ENCODE data around the gene BMF. TPM values are rescaled to one million over a fixed set of nuclear protein-coding genes. Genes with fewer than 3 reads are reported as not detected.

BMF gene
- total and polyA plus RNA-seq, 5 donors from 2014 or later = 0.86 to 8.2 (median 1.3) TPM

- Mint-ChIP-seq H3K27ac (no peak overlapping the region), H3K4me1 (peaks cover 8 to 37% (median 17%) of the 10 kb centered on the region in 4 donors), H3K4me3 (no peak overlapping the region), H3K27me3 (no peaks in the 10 kb centered on the region), H3K36me3 (peaks cover 12% of the 10 kb centered on the region), H3K9me3 (peaks cover 0 to 2% (median 0%) of the 10 kb centered on the region in 7 donors)
- Histone ChIP-seq H3K4me1 (ENCODE audit: control insufficient read depth, insufficient read depth, low read length, poor library complexity, severe bottlenecking) (no peaks in the 10 kb centered on the region), H3K9me3 (ENCODE audit: control insufficient read depth in 2 of 2, low read length in 2 of 2) (no peaks in the 10 kb centered on the region), H3K36me3 (ENCODE audit: control insufficient read depth, insufficient read depth, low read length) (no peaks in the 10 kb centered on the region), H3K27me3 (ENCODE audit: control insufficient read depth, insufficient read depth, low read length) (no peaks in the 10 kb centered on the region), H3K27ac (ENCODE audit: insufficient read depth, low read length, poor library complexity, severe bottlenecking) (no peak overlapping the region), H3K4me3 (ENCODE audit: low read depth, low read length) (no peak overlapping the region)
- ATAC-seq (ENCODE audit: low read depth in 2 of 2) = no peak
- DNase-seq = no peak
These were observed 47.3 kb downstream of the BMF start for GRCh38 chr15:40061212-40061901.

- no peak overlapping the region for H3K27ac Mint-ChIP-seq
These were observed 48.3 kb downstream of the BMF start for GRCh38 chr15:40060236-40060961.

GRCh38 chr15:40059821-40060220 lies 48.9 kb downstream of the BMF start:
- no peak overlapping the region for H3K4me3 ChIP-seq (ENCODE audit: low read depth, low read length)
- Mint-ChIP-seq H3K4me1 (peaks cover 6 to 47% (median 23%) of the 10 kb centered on the region in 4 donors), H3K27ac (no peak overlapping the region), H3K9me3 (peaks cover 0 to 2% (median 0%) of the 10 kb centered on the region in 7 donors), H3K36me3 (peaks cover 12% of the 10 kb centered on the region), H3K27me3 (no peaks in the 10 kb centered on the region), H3K4me3 (no peak overlapping the region)
- ATAC-seq (ENCODE audit: low read depth in 2 of 2) (no peak), DNase-seq (no peak)
- no peaks in the 10 kb centered on the region for H3K9me3 ChIP-seq (ENCODE audit: control insufficient read depth in 2 of 2, low read length in 2 of 2)
- peaks cover 13% of the 10 kb centered on the region for H3K4me1 ChIP-seq (ENCODE audit: control insufficient read depth, insufficient read depth, low read length, poor library complexity, severe bottlenecking)
- no peaks in the 10 kb centered on the region for H3K27me3 ChIP-seq (ENCODE audit: control insufficient read depth, insufficient read depth, low read length)
- no peaks in the 10 kb centered on the region for H3K36me3 ChIP-seq (ENCODE audit: control insufficient read depth, insufficient read depth, low read length)
- no peak overlapping the region for H3K27ac ChIP-seq (ENCODE audit: insufficient read depth, low read length, poor library complexity, severe bottlenecking)

More at GRCh38 chr15:40060236-40060961, 48.3 kb downstream of the BMF start:
- Histone ChIP-seq H3K4me1 (ENCODE audit: control insufficient read depth, insufficient read depth, low read length, poor library complexity, severe bottlenecking) (peaks cover 7% of the 10 kb centered on the region), H3K36me3 (ENCODE audit: control insufficient read depth, insufficient read depth, low read length) (no peaks in the 10 kb centered on the region), H3K4me3 (ENCODE audit: low read depth, low read length) (no peak overlapping the region), H3K27me3 (ENCODE audit: control insufficient read depth, insufficient read depth, low read length) (no peaks in the 10 kb centered on the region), H3K27ac (ENCODE audit: insufficient read depth, low read length, poor library complexity, severe bottlenecking) (no peak overlapping the region), H3K9me3 (ENCODE audit: control insufficient read depth in 2 of 2, low read length in 2 of 2) (no peaks in the 10 kb centered on the region)
- Mint-ChIP-seq H3K4me1 (peaks cover 8 to 45% (median 19%) of the 10 kb centered on the region in 4 donors), H3K9me3 (peaks cover 0 to 2% (median 0%) of the 10 kb centered on the region in 7 donors), H3K27me3 (no peaks in the 10 kb centered on the region), H3K4me3 (no peak overlapping the region), H3K36me3 (peaks cover 12% of the 10 kb centered on the region)
- DNase-seq (no peak), ATAC-seq (ENCODE audit: low read depth in 2 of 2) (no peak)

GRCh38 chr15:40058476-40059140 lies 50.1 kb downstream of the BMF start:
- no peaks in the 10 kb centered on the region for H3K27me3 Mint-ChIP-seq
- H3K27ac ChIP-seq (ENCODE audit: insufficient read depth, low read length, poor library complexity, severe bottlenecking) = no peak overlapping the region

GRCh38 chr15:40055576-40056293 lies 52.9 kb downstream of the BMF start:
- no peak for DNase-seq
- Histone ChIP-seq H3K4me1 (ENCODE audit: control insufficient read depth, insufficient read depth, low read length, poor library complexity, severe bottlenecking) (peaks cover 26% of the 10 kb centered on the region), H3K27ac (ENCODE audit: insufficient read depth, low read length, poor library complexity, severe bottlenecking) (no peak overlapping the region), H3K4me3 (ENCODE audit: low read depth, low read length) (no peak overlapping the region), H3K36me3 (ENCODE audit: control insufficient read depth, insufficient read depth, low read length) (no peaks in the 10 kb centered on the region), H3K27me3 (ENCODE audit: control insufficient read depth, insufficient read depth, low read length) (no peaks in the 10 kb centered on the region), H3K9me3 (ENCODE audit: control insufficient read depth in 2 of 2, low read length in 2 of 2) (no peaks in the 10 kb centered on the region)
- no peak for ATAC-seq (ENCODE audit: low read depth in 2 of 2)
- Mint-ChIP-seq H3K27me3 (no peaks in the 10 kb centered on the region), H3K4me3 (no peak overlapping the region), H3K4me1 (peaks cover 0 to 69% (median 38%) of the 10 kb centered on the region in 4 donors), H3K36me3 (peaks cover 15% of the 10 kb centered on the region), H3K27ac (peak overlapping the region in 1 of 3 donors; percentile 70), H3K9me3 (peaks cover 0 to 2% (median 0%) of the 10 kb centered on the region in 7 donors)

More at GRCh38 chr15:40058476-40059140, 50.1 kb downstream of the BMF start:
- peak overlapping the region in 1 of 3 donors; percentile 68 for H3K27ac Mint-ChIP-seq
- Histone ChIP-seq H3K4me3 (ENCODE audit: low read depth, low read length) (no peak overlapping the region), H3K27me3 (ENCODE audit: control insufficient read depth, insufficient read depth, low read length) (no peaks in the 10 kb centered on the region), H3K36me3 (ENCODE audit: control insufficient read depth, insufficient read depth, low read length) (no peaks in the 10 kb centered on the region), H3K9me3 (ENCODE audit: control insufficient read depth in 2 of 2, low read length in 2 of 2) (no peaks in the 10 kb centered on the region), H3K4me1 (ENCODE audit: control insufficient read depth, insufficient read depth, low read length, poor library complexity, severe bottlenecking) (peaks cover 25% of the 10 kb centered on the region)
- DNase-seq (no peak), ATAC-seq (ENCODE audit: low read depth in 2 of 2) (no peak)
- H3K9me3 Mint-ChIP-seq = peaks cover 0 to 2% (median 0%) of the 10 kb centered on the region in 7 donors
- H3K36me3 Mint-ChIP-seq = peaks cover 12% of the 10 kb centered on the region
- H3K4me1 Mint-ChIP-seq = peaks cover 0 to 47% (median 25%) of the 10 kb centered on the region in 4 donors
- peak overlapping the region in 1 of 4 donors; percentile 65 for H3K4me3 Mint-ChIP-seq

GRCh38 chr15:40054855-40055575 lies 53.7 kb downstream of the BMF start:
- H3K4me1 Mint-ChIP-seq = peaks cover 0 to 69% (median 40%) of the 10 kb centered on the region in 4 donors
- no peaks in the 10 kb centered on the region for H3K9me3 ChIP-seq (ENCODE audit: control insufficient read depth in 2 of 2, low read length in 2 of 2)
- peak in 1 of 3 donors; percentile 64 for DNase-seq
- no peak overlapping the region for H3K4me3 ChIP-seq (ENCODE audit: low read depth, low read length)
- H3K4me3 Mint-ChIP-seq = peak overlapping the region in 3 of 4 donors; percentile 56 to 74 (median 68)
- no peaks in the 10 kb centered on the region for H3K36me3 ChIP-seq (ENCODE audit: control insufficient read depth, insufficient read depth, low read length)
- no peaks in the 10 kb centered on the region for H3K9me3 Mint-ChIP-seq
- peak; percentile 61 to 71 for ATAC-seq (ENCODE audit: low read depth in 2 of 2)
- H3K27ac ChIP-seq (ENCODE audit: insufficient read depth, low read length, poor library complexity, severe bottlenecking) = no peak overlapping the region
- no peaks in the 10 kb centered on the region for H3K27me3 ChIP-seq (ENCODE audit: control insufficient read depth, insufficient read depth, low read length)
- no peaks in the 10 kb centered on the region for H3K27me3 Mint-ChIP-seq
- peaks cover 32% of the 10 kb centered on the region for H3K4me1 ChIP-seq (ENCODE audit: control insufficient read depth, insufficient read depth, low read length, poor library complexity, severe bottlenecking)
- peaks cover 15% of the 10 kb centered on the region for H3K36me3 Mint-ChIP-seq
- H3K27ac Mint-ChIP-seq = peak overlapping the region; percentile 20 to 91 (median 70)

GRCh38 chr15:40054605-40054854 lies 54.1 kb downstream of the BMF start:
- Histone ChIP-seq H3K27me3 (ENCODE audit: control insufficient read depth, insufficient read depth, low read length) (no peaks in the 10 kb centered on the region), H3K36me3 (ENCODE audit: control insufficient read depth, insufficient read depth, low read length) (no peaks in the 10 kb centered on the region), H3K4me3 (ENCODE audit: low read depth, low read length) (no peak overlapping the region), H3K9me3 (ENCODE audit: control insufficient read depth in 2 of 2, low read length in 2 of 2) (no peaks in the 10 kb centered on the region), H3K4me1 (ENCODE audit: control insufficient read depth, insufficient read depth, low read length, poor library complexity, severe bottlenecking) (peaks cover 37% of the 10 kb centered on the region), H3K27ac (ENCODE audit: insufficient read depth, low read length, poor library complexity, severe bottlenecking) (no peak overlapping the region)
- Mint-ChIP-seq H3K4me1 (peaks cover 0 to 74% (median 42%) of the 10 kb centered on the region in 4 donors), H3K27ac (peak overlapping the region in 1 of 3 donors; percentile 20), H3K27me3 (no peaks in the 10 kb centered on the region), H3K4me3 (peak overlapping the region in 2 of 4 donors; percentile 68 to 74), H3K36me3 (peaks cover 15% of the 10 kb centered on the region), H3K9me3 (no peaks in the 10 kb centered on the region)
- DNase-seq = no peak
- ATAC-seq (ENCODE audit: low read depth in 2 of 2) = no peak

Measured in CD4-positive, CD25-positive, alpha-beta regulatory T cell (primary cell).